Skeletal muscle tissue (tissue), 4 donors: ENCODE measurements around the gene GABRB1. TPM values are rescaled to one million over a fixed set of nuclear protein-coding genes. Genes with fewer than 3 reads are reported as not detected.
"Not testable (repeated sequence)": the region's sequence is repeated elsewhere in the genome, so short reads cannot be mapped to it uniquely, and the experiment has no call there.

Experiments
- H3K27ac ChIP-seq: one replicate; pipeline ENCODE4 v1.7.0; 2013; ENCODE audit warnings: mild to moderate bottlenecking, low read depth, low read length, inconsistent platforms
- H3K27me3 ChIP-seq, 3 donors: one replicate each; pipeline ENCODE4 v1.7.0; 2013; ENCODE audit warnings: low read length in 3 of 3; ENCODE audit not compliant: control insufficient read depth in 3 of 3, insufficient read depth in 3 of 3
- H3K36me3 ChIP-seq, 3 donors: one replicate each; pipeline ENCODE4 v1.7.0; 2013; ENCODE audit warnings: low read length in 3 of 3; ENCODE audit not compliant: control insufficient read depth in 3 of 3, insufficient read depth in 3 of 3
- H3K4me1 ChIP-seq, 3 donors: one replicate each; pipeline ENCODE4 v1.7.0; 2013; ENCODE audit warnings: low read length in 3 of 3, mild to moderate bottlenecking in 3 of 3; ENCODE audit not compliant: control insufficient read depth in 3 of 3, insufficient read depth in 3 of 3
- H3K4me3 ChIP-seq, 3 donors: one replicate each; pipeline ENCODE4 v1.7.0; 2013; ENCODE audit warnings: low read length in 3 of 3
- H3K9ac ChIP-seq, 3 donors: one replicate each; pipeline ENCODE4 v1.7.0; 2013; ENCODE audit warnings: low read length in 3 of 3, mild to moderate bottlenecking in 3 of 3, moderate library complexity in 2 of 3, low read depth in 1 of 3
- H3K9me3 ChIP-seq, 3 donors: one replicate each; pipeline ENCODE4 v1.7.0; 2013; ENCODE audit warnings: low read length in 3 of 3; ENCODE audit not compliant: control insufficient read depth in 3 of 3
- total RNA-seq: library from RNA; depleted of rRNA; stranded (reverse); fragments of >200 nt; gene quantifications from one replicate; pipeline ENCODE4 v1.2.3, GENCODE V29; 2014
- donor health status: Osteomylitis.

Gene GABRB1
- total RNA-seq, 1 donor from 2014 or later: not detected

- no peak overlapping the region for H3K4me3 ChIP-seq
- no peak overlapping the region for H3K27ac ChIP-seq
- H3K27me3 ChIP-seq: no peaks in the 10 kb centered on the region
- no peaks in the 10 kb centered on the region for H3K36me3 ChIP-seq
- H3K9me3 ChIP-seq: no peaks in the 10 kb centered on the region
- no peaks in the 10 kb centered on the region for H3K4me1 ChIP-seq
- no peak overlapping the region for H3K9ac ChIP-seq
These were observed 220.2 kb downstream of the GABRB1 start for GRCh38 chr4:47251348-47252135.

GRCh38 chr4:47263721-47264120 lies 232.4 kb downstream of the GABRB1 start:
- Histone ChIP-seq H3K36me3 (no peaks in the 10 kb centered on the region), H3K27ac (no peak overlapping the region), H3K4me1 (no peaks in the 10 kb centered on the region), H3K27me3 (no peaks in the 10 kb centered on the region), H3K4me3 (no peak overlapping the region), H3K9ac (no peak overlapping the region), H3K9me3 (no peaks in the 10 kb centered on the region)

GRCh38 chr4:47270201-47270888 lies 239.0 kb downstream of the GABRB1 start:
- Histone ChIP-seq H3K9ac (no peak overlapping the region), H3K27ac (no peak overlapping the region), H3K27me3 (no peaks in the 10 kb centered on the region), H3K9me3 (no peaks in the 10 kb centered on the region), H3K36me3 (no peaks in the 10 kb centered on the region), H3K4me3 (no peak overlapping the region), H3K4me1 (no peaks in the 10 kb centered on the region)

- Histone ChIP-seq H3K27ac (no peak overlapping the region), H3K4me1 (no peaks in the 10 kb centered on the region), H3K36me3 (no peaks in the 10 kb centered on the region), H3K9me3 (no peaks in the 10 kb centered on the region), H3K4me3 (no peak overlapping the region), H3K9ac (no peak overlapping the region), H3K27me3 (no peaks in the 10 kb centered on the region)
These were observed 239.9 kb downstream of the GABRB1 start for GRCh38 chr4:47271291-47271690.

- Histone ChIP-seq H3K4me1 (no peaks in the 10 kb centered on the region), H3K4me3 (no peak overlapping the region), H3K9me3 (no peaks in the 10 kb centered on the region), H3K9ac (no peak overlapping the region), H3K27ac (no peak overlapping the region), H3K27me3 (no peaks in the 10 kb centered on the region), H3K36me3 (no peaks in the 10 kb centered on the region)
These were observed 243.5 kb downstream of the GABRB1 start for GRCh38 chr4:47274901-47275300.

- H3K27ac ChIP-seq: no peak overlapping the region
- H3K36me3 ChIP-seq: no peaks in the 10 kb centered on the region
- no peak overlapping the region for H3K4me3 ChIP-seq
- no peak overlapping the region for H3K9ac ChIP-seq
- no peaks in the 10 kb centered on the region for H3K4me1 ChIP-seq
- no peaks in the 10 kb centered on the region for H3K27me3 ChIP-seq
- no peaks in the 10 kb centered on the region for H3K9me3 ChIP-seq
These were observed 244.2 kb downstream of the GABRB1 start for GRCh38 chr4:47275595-47275994.

- Histone ChIP-seq H3K36me3 (no peaks in the 10 kb centered on the region), H3K4me1 (no peaks in the 10 kb centered on the region), H3K27ac (no peak overlapping the region), H3K27me3 (no peaks in the 10 kb centered on the region), H3K9ac (no peak overlapping the region), H3K9me3 (no peaks in the 10 kb centered on the region), H3K4me3 (no peak overlapping the region)
These were observed 247.3 kb downstream of the GABRB1 start for GRCh38 chr4:47278631-47279030.

GRCh38 chr4:47287735-47288134 lies 256.4 kb downstream of the GABRB1 start:
- no peak overlapping the region for H3K27ac ChIP-seq
- H3K27me3 ChIP-seq: no peaks in the 10 kb centered on the region
- H3K9ac ChIP-seq: no peak overlapping the region
- H3K36me3 ChIP-seq: no peaks in the 10 kb centered on the region
- H3K9me3 ChIP-seq: no peaks in the 10 kb centered on the region
- no peak overlapping the region for H3K4me3 ChIP-seq
- no peaks in the 10 kb centered on the region for H3K4me1 ChIP-seq

- Histone ChIP-seq H3K9me3 (no peaks in the 10 kb centered on the region), H3K9ac (no peak overlapping the region), H3K4me3 (no peak overlapping the region), H3K27me3 (no peaks in the 10 kb centered on the region), H3K4me1 (no peaks in the 10 kb centered on the region), H3K36me3 (no peaks in the 10 kb centered on the region), H3K27ac (no peak overlapping the region)
These were observed 258.4 kb downstream of the GABRB1 start for GRCh38 chr4:47289805-47290204.

- H3K27me3 ChIP-seq, H3K4me3 ChIP-seq, H3K36me3 ChIP-seq, H3K9ac ChIP-seq, H3K27ac ChIP-seq, H3K9me3 ChIP-seq, H3K4me1 ChIP-seq: not testable (repeated sequence)
These were observed 259.5 kb downstream of the GABRB1 start for GRCh38 chr4:47290873-47291272.
